OCI-LY3 (cell line): ENCODE results near the gene RAB11FIP4.

Source experiments
- CTCF ChIP-seq: fragments of 200-600, 300-600 bp; sonication (generic); IDR thresholded peaks from 2 replicates; pipeline ENCODE4 v1.5.1; 2014; ENCODE audit warnings: antibody characterized with exemption, low read length, low read depth
- EZH2phosphoT487 ChIP-seq: fragments of 200-600 bp; shearing (Covaris generic); IDR thresholded peaks from 2 replicates; pipeline ENCODE4 v1.6.1; 2018; ENCODE audit warnings: antibody characterized with exemption, mixed run types, low read depth

GRCh38 chr17:31487063-31487647 is 95.7 kb downstream of the RAB11FIP4 start:
- TF ChIP-seq CTCF (no peak), EZH2phosphoT487 (no peak)
